ENCODE data around the gene HOXC5. TPM values are rescaled to one million over a fixed set of nuclear protein-coding genes. Genes with fewer than 3 reads are reported as not detected.

The HOXC5 gene
- total RNA-seq, 1 donor from 2014 or later, result not detected

DNA sequence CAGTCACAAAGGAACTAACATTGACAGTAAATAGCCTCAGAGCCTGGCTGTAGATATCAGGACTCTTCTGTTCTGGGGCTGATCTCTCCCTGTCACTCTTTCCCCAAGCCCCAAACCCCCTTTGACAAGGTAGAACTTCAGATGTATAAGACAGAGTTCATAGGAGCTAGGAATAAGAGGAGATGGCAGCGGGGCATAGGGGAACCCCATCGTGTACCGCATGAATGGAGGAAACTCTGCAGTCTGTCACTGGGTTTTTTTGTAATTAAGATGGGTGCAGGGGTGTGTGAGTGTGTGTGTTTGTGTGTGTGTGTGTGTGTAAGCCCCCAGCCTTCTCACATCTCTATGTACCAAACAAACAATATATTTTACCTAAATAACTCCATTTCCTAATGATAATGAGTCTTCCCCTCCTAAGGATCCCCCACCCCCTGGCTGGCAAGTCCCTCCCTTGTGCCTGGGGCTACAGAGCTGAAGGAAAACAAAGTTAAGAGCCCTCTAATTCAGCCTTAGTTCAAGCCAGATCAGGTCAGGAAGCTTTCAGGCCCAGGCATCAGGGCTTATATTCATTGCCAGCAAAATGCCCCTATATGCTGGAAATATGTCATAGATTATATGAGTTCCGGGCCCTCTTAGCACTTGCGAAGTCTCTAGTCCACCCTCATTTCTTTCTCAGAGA is 11.7 kb downstream of the HOXC5 start:
- no peaks in the 10 kb centered on the region for H3K36me3 Mint-ChIP-seq (ENCODE audit: low read depth)
- TF ChIP-seq, protein P1, sequence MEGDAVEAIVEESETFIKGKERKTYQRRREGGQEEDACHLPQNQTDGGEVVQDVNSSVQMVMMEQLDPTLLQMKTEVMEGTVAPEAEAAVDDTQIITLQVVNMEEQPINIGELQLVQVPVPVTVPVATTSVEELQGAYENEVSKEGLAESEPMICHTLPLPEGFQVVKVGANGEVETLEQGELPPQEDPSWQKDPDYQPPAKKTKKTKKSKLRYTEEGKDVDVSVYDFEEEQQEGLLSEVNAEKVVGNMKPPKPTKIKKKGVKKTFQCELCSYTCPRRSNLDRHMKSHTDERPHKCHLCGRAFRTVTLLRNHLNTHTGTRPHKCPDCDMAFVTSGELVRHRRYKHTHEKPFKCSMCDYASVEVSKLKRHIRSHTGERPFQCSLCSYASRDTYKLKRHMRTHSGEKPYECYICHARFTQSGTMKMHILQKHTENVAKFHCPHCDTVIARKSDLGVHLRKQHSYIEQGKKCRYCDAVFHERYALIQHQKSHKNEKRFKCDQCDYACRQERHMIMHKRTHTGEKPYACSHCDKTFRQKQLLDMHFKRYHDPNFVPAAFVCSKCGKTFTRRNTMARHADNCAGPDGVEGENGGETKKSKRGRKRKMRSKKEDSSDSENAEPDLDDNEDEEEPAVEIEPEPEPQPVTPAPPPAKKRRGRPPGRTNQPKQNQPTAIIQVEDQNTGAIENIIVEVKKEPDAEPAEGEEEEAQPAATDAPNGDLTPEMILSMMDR (IDR thresholded peaks at IDR 0.05), result no peak
- no peak for DNase-seq
- no peak overlapping the region for H3K4me3 Mint-ChIP-seq
- intact Hi-C loops (cut with micrococcal nuclease), result loop anchor here (5.0 kb wide), 1 partner anchor 37 kb away; the partner anchor contains the start of gene HOXC8
- POLR2A ChIA-PET, result interaction anchor here (0.7 to 1.1 kb wide), 2 partner anchors 9 to 265 kb away, joined by 3 to 5 read pairs; partner anchors contain the start of gene HOXC4
- ATAC-seq (ENCODE audit: low read depth), result no peak
- CTCF ChIA-PET, result interaction anchor here (0.6 kb wide), 1 partner anchor 92 kb away, joined by 7 read pairs; no protein-coding TSS in a partner anchor
- H3K4me1 Mint-ChIP-seq, result peaks cover 9% of the 10 kb centered on the region
- H3K27ac Mint-ChIP-seq, result no peak overlapping the region
- no peaks in the 10 kb centered on the region for H3K9me3 Mint-ChIP-seq
- peaks cover 78% of the 10 kb centered on the region for H3K27me3 Mint-ChIP-seq

DNA sequence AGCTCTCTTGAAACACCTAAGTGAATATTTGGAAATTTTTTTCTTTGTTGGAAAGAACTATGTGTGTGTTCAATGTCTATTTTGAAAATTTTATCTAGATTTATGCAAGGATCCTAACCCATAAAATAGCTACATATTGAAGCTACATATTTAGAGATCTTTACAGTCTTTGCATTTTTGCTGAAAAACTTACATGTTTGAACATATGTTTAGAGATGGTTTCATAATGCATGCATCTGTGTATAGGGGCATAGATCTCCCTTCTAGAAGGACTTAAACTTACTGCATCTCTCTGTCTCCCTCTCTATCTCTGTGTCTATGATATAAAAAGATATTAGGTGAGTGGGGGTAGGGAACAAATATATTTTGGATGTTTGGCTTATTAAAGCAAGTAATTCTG is 12.6 kb downstream of the HOXC5 start:
- DNase-seq, result no peak
- ATAC-seq (ENCODE audit: low read depth), result no peak
- Mint-ChIP-seq H3K27me3 (peaks cover 78% of the 10 kb centered on the region), H3K27ac (no peak overlapping the region), H3K9me3 (no peaks in the 10 kb centered on the region), H3K4me3 (no peak overlapping the region), H3K4me1 (peaks cover 15% of the 10 kb centered on the region), H3K36me3 (ENCODE audit: low read depth) (no peaks in the 10 kb centered on the region)
- intact Hi-C loops (cut with micrococcal nuclease), result loop anchor here (5.0 kb wide), 1 partner anchor 38 kb away; the partner anchor contains the start of gene HOXC8
- TF ChIP-seq, protein P1 (IDR thresholded peaks at IDR 0.05), result no peak
- ChIA-PET POLR2A (interaction anchor here (1.1 kb wide), 1 partner anchor 8 kb away, joined by 5 read pairs; the partner anchor contains the start of gene HOXC4), CTCF (interaction anchor here (0.6 kb wide), 1 partner anchor 91 kb away, joined by 7 read pairs; no protein-coding TSS in a partner anchor)

DNA sequence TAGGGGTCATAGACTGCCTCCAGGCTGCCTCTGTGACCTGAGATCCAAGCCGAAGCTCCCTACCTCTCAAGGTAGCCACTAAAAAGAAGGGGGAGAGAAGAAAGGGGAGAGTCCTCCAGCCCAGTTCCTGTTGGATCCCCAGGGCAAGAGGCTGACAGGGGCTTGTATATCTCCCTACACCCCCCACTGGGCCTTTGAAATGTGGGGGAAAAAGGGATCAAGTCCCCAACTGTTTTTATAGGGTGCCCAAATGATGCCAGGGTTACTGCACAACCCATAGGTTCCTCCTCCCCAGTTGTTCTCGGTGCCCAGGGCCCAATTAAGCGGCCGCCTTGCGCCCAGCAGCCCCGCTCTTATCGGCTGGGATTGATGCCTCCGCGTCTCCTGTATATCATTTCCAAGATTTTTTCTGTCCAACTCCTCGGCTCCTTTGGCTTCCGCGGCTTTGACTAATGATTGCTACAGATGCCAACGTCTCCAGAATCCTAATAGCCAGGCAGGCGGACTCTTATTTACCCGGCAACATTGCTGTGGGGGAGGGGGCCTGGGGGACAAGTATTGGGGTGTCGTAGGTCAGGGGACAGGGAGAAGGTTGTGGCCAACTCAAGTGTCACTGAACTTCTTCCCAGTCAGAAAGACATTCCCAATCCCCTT is 13.1 kb downstream of the HOXC5 start:
- Mint-ChIP-seq H3K4me1 (peaks cover 20% of the 10 kb centered on the region), H3K9me3 (no peaks in the 10 kb centered on the region), H3K27ac (no peak overlapping the region), H3K36me3 (ENCODE audit: low read depth) (no peaks in the 10 kb centered on the region), H3K4me3 (no peak overlapping the region), H3K27me3 (peaks cover 76% of the 10 kb centered on the region)
- ChIA-PET CTCF (no interaction called here), POLR2A (no interaction called here)
- DNase-seq (no peak), ATAC-seq (ENCODE audit: low read depth) (no peak)
- TF ChIP-seq, protein P1 (IDR thresholded peaks at IDR 0.05), result no peak
- intact Hi-C loops (cut with micrococcal nuclease), result loop anchor here (5.0 kb wide), 1 partner anchor 39 kb away; the partner anchor contains the start of gene HOXC8

DNA sequence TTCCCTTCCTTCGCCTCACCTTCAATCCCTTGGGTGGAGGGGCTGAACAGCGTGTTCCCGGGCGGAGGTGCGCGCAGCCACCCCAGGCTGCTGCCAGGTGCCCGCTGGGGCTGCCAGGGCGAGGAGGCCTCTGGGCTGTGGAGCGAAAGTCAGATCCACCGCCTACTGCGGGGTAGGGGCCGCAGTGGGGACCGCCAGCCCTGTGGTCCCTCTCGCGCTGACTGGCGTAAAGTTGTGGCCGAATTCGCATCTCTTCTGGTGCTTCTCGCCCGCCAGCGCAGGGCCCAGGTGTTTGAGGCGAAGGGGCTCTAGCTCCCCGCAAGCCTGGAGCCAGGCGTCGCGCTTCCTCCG is 13.9 kb downstream of the HOXC5 start:
- POLR2A ChIA-PET, result no interaction called here
- DNase-seq (no peak), ATAC-seq (ENCODE audit: low read depth) (no peak)
- H3K9me3 Mint-ChIP-seq, result no peaks in the 10 kb centered on the region
- no peaks in the 10 kb centered on the region for H3K36me3 Mint-ChIP-seq (ENCODE audit: low read depth)
- TF ChIP-seq, protein P1 (IDR thresholded peaks at IDR 0.05), result no peak
- peaks cover 74% of the 10 kb centered on the region for H3K27me3 Mint-ChIP-seq
- intact Hi-C loops (cut with micrococcal nuclease), result loop anchor here (5.0 kb wide), 1 partner anchor 39 kb away; the partner anchor contains the start of gene HOXC8
- H3K27ac Mint-ChIP-seq, result no peak overlapping the region
- CTCF ChIA-PET, result no interaction called here
- peaks cover 25% of the 10 kb centered on the region for H3K4me1 Mint-ChIP-seq
- peak overlapping the region; percentile 56 for H3K4me3 Mint-ChIP-seq
